ENCODE measurements around the gene MOCS3. TPM values are rescaled to one million over a fixed set of nuclear protein-coding genes. Genes with fewer than 3 reads are reported as not detected.

Gene MOCS3
- total and polyA plus RNA-seq, 2 of the 4 experiments (the other 2 are of a cell fraction): 3.3 to 9.9 TPM

DNA sequence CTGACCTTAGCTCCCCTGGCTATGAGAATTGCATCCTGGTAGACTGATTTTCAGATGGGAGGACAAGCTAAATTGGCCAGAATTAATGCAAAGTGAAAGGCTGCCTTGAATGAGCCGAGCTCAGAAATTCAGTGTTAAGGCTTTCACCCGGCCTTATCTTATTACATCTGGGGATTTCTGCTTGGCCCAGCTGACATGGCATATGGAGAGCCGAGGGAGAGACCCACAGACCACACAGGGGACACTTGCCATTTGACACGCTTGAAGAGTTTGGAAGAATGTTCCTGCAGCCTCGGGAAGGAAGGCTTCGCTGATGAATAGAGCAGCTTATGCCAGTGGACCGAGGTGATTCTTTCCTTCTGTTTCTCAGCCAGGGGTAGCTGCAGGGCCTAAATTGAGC, 9.0 kb downstream of the MOCS3 start:
- ATAC-seq (ENCODE audit: low read depth) (no peak), DNase-seq (no peak)
- no peaks in the 10 kb centered on the region; a peak in 1 of 4 replicates for H3K79me1 ChIP-seq (ENCODE audit: low read depth in 1 of 2, low read length in 2 of 2)
- in situ Hi-C loops (cut with MboI; ENCODE audit: low sequenced_read_pairs): no loop called here
- 47% methylated on average over 4 of the region's 7 CpGs; no CpG with 5 or more reads in 1 of the 2 experiments for WGBS, 2 experiments (ENCODE audit: extremely low coverage in 2 of 2, insufficient read length in 1 of 2)
- H3K27me3 ChIP-seq (ENCODE audit: control insufficient read depth, insufficient read depth, low read length): no peaks in the 10 kb centered on the region; the same call in 1 of the 2 replicates
- H4K20me1 ChIP-seq (ENCODE audit: insufficient read depth, low read length): no peaks in the 10 kb centered on the region
- no peak overlapping the region for H4K91ac ChIP-seq (ENCODE audit: insufficient read depth, low read depth, low read length)
- no peak overlapping the region for H3K4me3 ChIP-seq (ENCODE audit: insufficient read depth, low read depth, low read length)
- dilution Hi-C loops (cut with HindIII; ENCODE audit: low sequenced_read_pairs, unreplicated experiment): no loop called here
- no peak overlapping the region for H3K9ac ChIP-seq (ENCODE audit: low read depth, low read length)
- H3K9me3 ChIP-seq (ENCODE audit: control insufficient read depth, insufficient read depth, low read length): no peaks in the 10 kb centered on the region
- no peak overlapping the region for H2BK120ac ChIP-seq (ENCODE audit: low read depth, low read length)
- H3K18ac ChIP-seq (ENCODE audit: low read depth, low read length): no peak overlapping the region
- no peak overlapping the region for H3K56ac ChIP-seq (ENCODE audit: extremely low read depth, insufficient read depth, low read length)
- H2AK9ac ChIP-seq (replicated peaks; ENCODE audit: low read depth, low read length, poor library complexity): no peak overlapping the region
- H2BK20ac ChIP-seq (ENCODE audit: low read depth, low read length): no peak overlapping the region
- H3K4ac ChIP-seq (ENCODE audit: low read depth, low read length): no peak overlapping the region
- intact Hi-C loops (cut with micrococcal nuclease): no loop called here
- no peak overlapping the region for H2AK5ac ChIP-seq (ENCODE audit: low read depth, low read length)
- H2BK5ac ChIP-seq (ENCODE audit: low read depth, low read length, poor library complexity, severe bottlenecking): no peak overlapping the region
- no peaks in the 10 kb centered on the region for H3K36me3 ChIP-seq (ENCODE audit: control insufficient read depth, insufficient read depth, low read length)
- H3K23ac ChIP-seq (ENCODE audit: low read depth, low read length): no peak overlapping the region
- no peak overlapping the region for H2AFZ ChIP-seq (replicated peaks; ENCODE audit: low read length, poor library complexity)
- no peak overlapping the region for H4K5ac ChIP-seq (ENCODE audit: low read depth, low read length)
- TF ChIP-seq MAZ (IDR thresholded peaks at IDR 0.05; ENCODE audit: borderline replicate concordance, low read depth, low read length) (no peak), MAFK (IDR thresholded peaks at IDR 0.05; ENCODE audit: low read depth, low read length) (no peak), RAD21 (IDR thresholded peaks at IDR 0.05; ENCODE audit: low read length) (no peak), BHLHE40 (IDR thresholded peaks at IDR 0.05; ENCODE audit: low read depth, low read length) (no peak), CEBPB (IDR thresholded peaks at IDR 0.05; ENCODE audit: low read depth, low read length) (no peak), RFX5 (IDR thresholded peaks at IDR 0.05; ENCODE audit: low read depth, low read length) (no peak), SMC3 (IDR thresholded peaks at IDR 0.05; ENCODE audit: low read depth, low read length) (no peak), CHD1 (IDR thresholded peaks at IDR 0.05; ENCODE audit: low read depth, low read length) (no peak), MXI1 (IDR thresholded peaks at IDR 0.05; ENCODE audit: borderline replicate concordance, low read depth, low read length) (no peak), RCOR1 (IDR thresholded peaks at IDR 0.05; ENCODE audit: insufficient replicate concordance, low read length) (no peak), FOS (IDR thresholded peaks at IDR 0.05; ENCODE audit: low read depth, low read length) (no peak), POLR2A (IDR thresholded peaks at IDR 0.05; ENCODE audit: low read depth, low read length) (no peak)
- TF ChIP-seq, protein P1, sequence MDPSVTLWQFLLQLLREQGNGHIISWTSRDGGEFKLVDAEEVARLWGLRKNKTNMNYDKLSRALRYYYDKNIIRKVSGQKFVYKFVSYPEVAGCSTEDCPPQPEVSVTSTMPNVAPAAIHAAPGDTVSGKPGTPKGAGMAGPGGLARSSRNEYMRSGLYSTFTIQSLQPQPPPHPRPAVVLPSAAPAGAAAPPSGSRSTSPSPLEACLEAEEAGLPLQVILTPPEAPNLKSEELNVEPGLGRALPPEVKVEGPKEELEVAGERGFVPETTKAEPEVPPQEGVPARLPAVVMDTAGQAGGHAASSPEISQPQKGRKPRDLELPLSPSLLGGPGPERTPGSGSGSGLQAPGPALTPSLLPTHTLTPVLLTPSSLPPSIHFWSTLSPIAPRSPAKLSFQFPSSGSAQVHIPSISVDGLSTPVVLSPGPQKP (IDR thresholded peaks at IDR 0.05; ENCODE audit: borderline replicate concordance, low read depth, low read length): no peak
- TF ChIP-seq, protein P2, sequence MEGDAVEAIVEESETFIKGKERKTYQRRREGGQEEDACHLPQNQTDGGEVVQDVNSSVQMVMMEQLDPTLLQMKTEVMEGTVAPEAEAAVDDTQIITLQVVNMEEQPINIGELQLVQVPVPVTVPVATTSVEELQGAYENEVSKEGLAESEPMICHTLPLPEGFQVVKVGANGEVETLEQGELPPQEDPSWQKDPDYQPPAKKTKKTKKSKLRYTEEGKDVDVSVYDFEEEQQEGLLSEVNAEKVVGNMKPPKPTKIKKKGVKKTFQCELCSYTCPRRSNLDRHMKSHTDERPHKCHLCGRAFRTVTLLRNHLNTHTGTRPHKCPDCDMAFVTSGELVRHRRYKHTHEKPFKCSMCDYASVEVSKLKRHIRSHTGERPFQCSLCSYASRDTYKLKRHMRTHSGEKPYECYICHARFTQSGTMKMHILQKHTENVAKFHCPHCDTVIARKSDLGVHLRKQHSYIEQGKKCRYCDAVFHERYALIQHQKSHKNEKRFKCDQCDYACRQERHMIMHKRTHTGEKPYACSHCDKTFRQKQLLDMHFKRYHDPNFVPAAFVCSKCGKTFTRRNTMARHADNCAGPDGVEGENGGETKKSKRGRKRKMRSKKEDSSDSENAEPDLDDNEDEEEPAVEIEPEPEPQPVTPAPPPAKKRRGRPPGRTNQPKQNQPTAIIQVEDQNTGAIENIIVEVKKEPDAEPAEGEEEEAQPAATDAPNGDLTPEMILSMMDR (conservative IDR thresholded peaks at IDR 0.05; ENCODE audit: low read depth, low read length): no peak
- TF ChIP-seq, protein P3, sequence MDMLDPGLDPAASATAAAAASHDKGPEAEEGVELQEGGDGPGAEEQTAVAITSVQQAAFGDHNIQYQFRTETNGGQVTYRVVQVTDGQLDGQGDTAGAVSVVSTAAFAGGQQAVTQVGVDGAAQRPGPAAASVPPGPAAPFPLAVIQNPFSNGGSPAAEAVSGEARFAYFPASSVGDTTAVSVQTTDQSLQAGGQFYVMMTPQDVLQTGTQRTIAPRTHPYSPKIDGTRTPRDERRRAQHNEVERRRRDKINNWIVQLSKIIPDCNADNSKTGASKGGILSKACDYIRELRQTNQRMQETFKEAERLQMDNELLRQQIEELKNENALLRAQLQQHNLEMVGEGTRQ (IDR thresholded peaks at IDR 0.05; ENCODE audit: low read depth, low read length): no peak
- no peak overlapping the region for H4K8ac ChIP-seq (ENCODE audit: low read depth in 2 of 2, low read length in 2 of 2)
- no peaks in the 10 kb centered on the region; the same call in 1 of the 2 replicates for H3K9me1 ChIP-seq (ENCODE audit: insufficient read depth, low read length)
- no peak overlapping the region for H2BK15ac ChIP-seq (ENCODE audit: low read depth, low read length)
- BruUV-seq (replicated peaks): no TSS peak
- no peak overlapping the region for H3K27ac ChIP-seq (ENCODE audit: insufficient read depth, low read length)
- ChIA-PET POLR2A (ENCODE audit: unreplicated experiment) (no interaction called here), CTCF (no interaction called here)
- no peak overlapping the region for H3K4me2 ChIP-seq (ENCODE audit: low read depth, low read length)
- no peaks in the 10 kb centered on the region for H3K4me1 ChIP-seq (ENCODE audit: control insufficient read depth, insufficient read depth, low read length)
- H3K14ac ChIP-seq (replicated peaks; ENCODE audit: low read depth, low read length): no peak overlapping the region
